Measurements from ENCODE around the gene ATP1A1.

The ATP1A1 gene

GRCh38 chr1:116415699-116416533 lies 42.9 kb downstream of the ATP1A1 start:
- no peak for DNase-seq

DNA sequence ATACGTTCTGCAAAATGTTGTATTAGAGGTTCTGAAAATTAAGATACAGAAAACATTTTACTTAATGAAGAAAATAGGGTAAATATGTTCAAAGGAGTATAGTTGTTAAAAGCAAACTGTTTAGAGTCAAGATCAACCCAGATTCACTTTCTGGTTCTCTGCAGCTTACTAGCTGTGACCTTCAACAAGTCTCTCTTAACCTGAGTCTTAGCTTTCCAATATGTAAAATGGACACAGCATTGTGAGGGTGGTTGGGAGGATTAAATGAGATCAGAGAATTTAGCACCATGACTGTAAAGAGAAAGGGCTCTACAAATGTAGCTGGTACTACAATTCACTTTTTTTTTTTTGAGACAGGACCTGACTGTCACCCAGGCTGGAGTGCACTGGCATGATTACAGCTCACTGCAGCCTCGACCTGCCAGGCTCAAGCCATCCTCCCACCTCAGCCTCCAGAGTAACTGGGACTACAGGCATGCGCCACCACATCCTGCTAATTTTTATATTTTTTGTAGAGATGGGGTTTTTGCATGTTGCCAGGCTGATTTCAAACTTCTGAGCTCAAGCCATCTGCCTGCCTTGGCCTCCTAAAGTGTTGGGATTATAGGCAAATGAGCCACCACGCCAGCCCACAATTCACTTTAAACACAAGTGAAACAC lies 43.9 kb downstream of the ATP1A1 start:
- DNase-seq: no peak

DNA sequence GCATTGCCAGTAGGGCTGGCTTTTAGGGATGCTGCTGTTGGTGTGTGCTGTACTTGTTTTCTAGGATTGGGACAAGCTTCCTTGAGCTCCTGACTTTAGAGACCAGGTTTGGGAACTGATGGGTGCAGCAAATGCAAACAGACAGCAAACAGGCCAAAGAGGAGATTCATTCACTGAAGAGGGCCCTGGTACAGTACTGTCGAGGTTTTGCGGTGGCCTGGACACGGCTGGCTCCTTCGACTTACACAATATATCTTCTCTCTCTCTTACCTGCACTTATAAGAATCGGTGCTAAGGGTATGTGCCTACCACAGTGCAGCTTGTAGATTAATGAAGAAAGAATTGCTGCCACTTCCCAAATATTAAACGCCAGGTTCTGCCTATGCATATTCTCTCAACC lies 44.6 kb downstream of the ATP1A1 start:
- no peak for DNase-seq

- peak; percentile 90 for DNase-seq
These were observed 45.2 kb downstream of the ATP1A1 start for GRCh38 chr1:116418091-116418830.

- no peak for DNase-seq
These were observed 47.6 kb downstream of the ATP1A1 start for GRCh38 chr1:116420417-116421200.

DNA sequence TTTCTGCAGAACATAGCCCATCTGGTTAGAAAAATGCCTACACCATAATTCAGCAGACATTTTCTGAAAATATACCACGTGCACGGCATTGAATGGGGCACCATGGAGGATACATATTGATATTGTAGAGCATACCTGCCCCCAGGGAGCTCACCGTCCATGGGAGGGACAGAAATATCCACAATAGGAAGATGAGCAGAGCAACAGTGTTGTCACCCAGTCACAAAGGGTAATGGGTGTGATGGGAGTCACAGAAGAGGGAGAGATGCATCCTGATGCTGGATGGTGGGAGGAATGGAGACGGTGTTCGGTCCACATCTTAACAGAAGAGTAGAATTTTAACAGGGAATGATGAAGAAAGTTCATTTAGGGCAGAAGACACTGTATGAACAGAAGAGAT lies 51.4 kb downstream of the ATP1A1 start:
- DNase-seq: no peak

DNA sequence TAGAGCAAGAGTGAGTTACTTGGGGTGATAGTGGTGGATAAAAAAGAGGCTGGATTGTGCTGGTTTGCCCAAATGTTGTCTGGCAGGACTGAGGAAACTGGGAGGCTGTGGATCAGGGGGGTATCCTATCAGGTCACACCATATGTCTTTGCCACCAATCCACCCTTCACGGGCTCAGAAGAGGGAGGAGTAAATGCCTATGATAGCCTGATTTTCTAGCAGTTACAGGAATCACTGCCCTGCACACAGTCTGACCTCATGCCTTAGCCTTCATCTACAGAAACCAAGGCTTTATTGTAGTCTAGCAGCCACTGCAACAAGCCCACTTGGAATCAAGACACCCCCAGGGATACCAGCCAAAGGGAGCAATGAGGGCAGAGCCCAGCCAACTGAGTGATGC lies 51.8 kb downstream of the ATP1A1 start:
- DNase-seq: no peak

GRCh38 chr1:116425987-116426386 lies 52.9 kb downstream of the ATP1A1 start:
- DNase-seq: no peak

DNA sequence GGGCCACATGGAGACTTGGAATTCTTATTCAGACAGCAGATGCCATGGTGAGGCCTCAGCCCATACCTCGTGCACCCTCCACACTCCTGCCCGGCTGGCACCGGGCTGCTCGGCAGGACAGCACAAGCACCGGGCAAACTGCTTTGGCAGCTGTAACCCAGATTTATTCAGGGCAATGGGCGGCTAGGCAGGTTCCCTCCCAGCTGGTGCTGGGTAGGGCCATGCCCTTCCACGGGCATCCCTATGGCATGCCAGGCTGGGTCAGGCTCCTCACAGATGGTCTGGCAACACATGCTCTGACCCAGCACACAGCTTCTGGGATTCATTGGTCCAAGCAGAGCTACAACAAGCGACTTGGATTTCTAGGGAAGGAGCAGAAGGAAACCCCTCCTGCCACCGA lies 53.4 kb downstream of the ATP1A1 start:
- no peak for DNase-seq

DNA sequence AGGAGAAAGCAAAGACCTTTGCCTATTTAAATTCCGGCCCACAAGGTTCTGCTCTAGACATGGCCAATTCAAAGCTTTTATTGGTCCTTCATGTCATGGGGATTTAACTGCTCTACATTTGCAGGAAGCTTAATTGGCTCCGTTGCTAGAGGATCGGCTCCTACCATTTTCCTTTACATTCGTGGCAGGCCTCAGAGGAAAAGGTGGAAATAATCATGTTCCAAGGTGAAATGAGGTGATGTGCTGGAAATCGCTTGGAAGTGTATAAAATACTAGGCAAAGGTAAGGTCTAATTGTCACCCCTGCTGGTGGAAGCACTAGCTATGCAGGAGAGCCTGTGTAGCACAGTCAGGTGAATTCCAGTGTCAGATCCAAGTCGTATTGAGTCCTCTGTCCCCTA lies 55.5 kb downstream of the ATP1A1 start:
- DNase-seq: no peak

- no peak for DNase-seq
These were observed 56.9 kb downstream of the ATP1A1 start for GRCh38 chr1:116429821-116430374.

DNA sequence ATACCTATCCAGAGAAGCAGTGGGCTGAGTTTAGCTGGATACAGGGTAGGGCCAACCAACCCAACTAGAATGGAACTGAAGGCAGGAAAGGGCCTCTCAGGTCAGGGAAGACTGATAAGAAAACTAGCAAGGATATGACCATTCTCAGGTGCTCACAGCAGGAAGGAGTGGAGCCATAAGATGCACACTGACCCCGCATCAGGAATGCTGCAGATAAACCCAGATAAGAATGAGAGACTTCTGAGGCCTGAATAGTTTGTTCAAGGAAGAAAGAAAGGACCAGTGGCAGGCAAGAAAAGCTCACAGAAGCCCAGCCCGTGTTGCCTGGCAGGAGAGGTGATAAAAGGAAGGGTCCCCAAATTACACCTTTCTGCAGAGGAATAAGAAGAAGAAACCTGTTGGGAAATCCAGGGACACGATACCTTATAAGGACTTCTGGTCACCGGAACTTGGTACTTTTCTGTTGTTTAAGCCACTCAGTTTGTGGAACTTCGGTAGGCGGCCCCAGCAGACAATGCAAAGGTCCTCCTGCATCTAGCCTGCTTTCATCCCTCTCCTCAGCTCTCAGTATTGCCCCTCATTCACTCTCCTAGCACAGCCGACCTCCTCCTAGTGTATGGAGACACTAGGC lies 58.9 kb downstream of the ATP1A1 start:
- DNase-seq: no peak

GRCh38 chr1:116432655-116433265 lies 59.7 kb downstream of the ATP1A1 start:
- DNase-seq: no peak

GRCh38 chr1:116433275-116434257 lies 60.5 kb downstream of the ATP1A1 start:
- no peak for DNase-seq

DNA sequence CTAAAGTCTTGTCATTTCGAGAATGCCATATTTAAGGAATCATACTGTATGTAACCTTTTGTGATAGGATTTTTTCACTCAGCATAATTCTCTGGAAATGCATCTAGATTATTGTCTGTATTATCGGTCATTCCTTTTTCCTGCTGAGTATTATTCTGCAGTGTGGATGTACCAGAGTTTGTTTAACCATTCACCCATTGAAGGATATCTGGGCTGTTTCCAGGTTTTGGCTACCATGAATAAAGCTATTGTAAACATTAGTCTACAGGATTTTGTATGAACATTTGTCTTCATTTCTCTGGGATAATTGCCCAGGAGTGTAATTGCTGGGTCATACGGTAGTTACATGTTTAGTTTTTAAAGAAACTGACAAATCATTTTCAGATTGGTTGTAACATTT lies 61.8 kb downstream of the ATP1A1 start:
- DNase-seq: no peak

DNA sequence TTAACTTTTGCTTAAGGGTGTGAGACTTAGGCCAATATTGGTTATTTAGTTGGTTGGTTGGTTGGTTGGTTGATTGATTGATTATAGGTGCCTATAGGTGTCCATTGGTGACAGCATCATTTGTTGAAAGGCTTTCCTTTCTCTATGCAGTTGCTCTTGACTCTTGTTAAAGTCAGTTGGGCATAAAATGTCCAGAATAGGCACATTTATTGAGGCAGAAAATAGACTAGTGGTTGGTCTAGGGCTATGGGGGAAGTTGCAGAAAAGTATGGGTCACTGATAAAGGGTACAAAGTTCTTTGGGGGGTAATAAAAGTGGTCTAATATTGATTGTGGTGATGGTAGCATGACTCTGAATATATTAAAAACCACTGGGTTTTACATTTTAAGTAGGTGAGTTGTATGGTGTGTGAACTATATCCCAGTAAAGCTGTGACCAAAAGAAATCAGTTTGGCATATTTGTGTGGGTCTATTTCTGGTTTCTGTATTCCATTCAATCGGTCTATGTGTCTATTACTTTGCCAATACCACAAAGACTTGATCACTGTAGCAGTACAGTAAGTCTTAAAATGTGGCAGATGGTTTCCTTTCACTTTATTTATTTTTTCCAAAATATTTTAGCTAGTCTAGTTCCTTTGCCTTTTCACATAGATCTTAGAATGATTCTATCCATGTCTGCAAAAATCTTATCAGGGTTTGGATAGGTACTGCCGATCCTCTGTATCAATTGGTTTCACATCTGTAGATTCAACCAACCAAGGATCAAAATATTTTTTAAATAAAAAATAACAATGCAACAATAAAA lies 63.0 kb downstream of the ATP1A1 start:
- DNase-seq: no peak

DNA sequence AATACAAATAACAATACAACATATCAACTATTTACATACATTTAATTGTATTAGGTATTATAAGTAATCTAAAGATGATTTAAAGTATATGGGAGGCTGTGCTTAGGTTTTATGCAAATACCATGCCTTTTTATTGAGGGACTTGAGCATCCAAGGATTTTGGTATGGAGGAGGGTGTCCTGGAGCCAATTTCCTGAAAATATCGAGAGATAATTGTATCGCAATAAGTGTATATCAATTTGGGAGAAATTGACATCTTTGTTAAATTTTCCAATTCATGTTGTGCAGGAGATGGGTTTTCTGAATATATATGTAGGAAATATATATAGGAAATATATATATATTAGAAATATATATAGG lies 63.5 kb downstream of the ATP1A1 start:
- no peak for DNase-seq

DNA sequence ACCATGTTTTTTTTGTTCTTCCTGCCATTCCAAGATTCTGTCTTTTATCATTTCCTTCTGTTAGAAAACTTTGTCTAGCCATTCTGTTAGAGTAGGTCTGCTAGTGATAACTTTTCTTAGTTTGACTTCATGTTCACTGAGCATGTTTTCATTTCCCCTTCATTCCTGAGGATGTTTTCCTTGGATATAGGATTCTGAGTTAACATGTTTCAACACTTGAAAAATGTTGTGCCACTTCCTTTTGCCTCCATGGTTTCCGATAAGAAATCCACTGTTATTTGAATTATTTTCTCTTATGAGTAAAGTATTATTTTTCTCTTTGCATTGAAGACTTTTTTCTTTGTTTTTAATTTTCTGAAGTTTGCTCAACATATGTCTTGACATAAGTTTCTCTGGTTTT lies 66.7 kb downstream of the ATP1A1 start:
- DNase-seq: no peak

DNA sequence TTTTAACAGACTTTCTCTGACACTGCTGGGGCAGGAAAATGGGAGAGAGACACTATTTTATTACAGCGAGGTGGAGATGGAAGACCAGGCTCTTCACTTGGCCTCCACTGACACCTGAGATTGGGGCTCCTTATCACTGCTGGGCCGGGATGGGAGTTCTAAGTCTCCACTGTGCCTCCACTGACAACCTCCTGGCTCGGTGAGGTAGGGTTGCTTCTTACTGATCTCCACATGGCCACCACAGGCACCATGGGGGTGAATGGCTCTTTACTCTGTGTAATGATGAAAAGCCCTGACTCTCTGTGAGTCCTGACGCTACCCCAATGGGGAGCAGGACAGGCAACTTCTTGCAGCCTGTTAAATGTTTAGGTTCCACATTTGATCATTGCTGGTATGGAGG lies 67.7 kb downstream of the ATP1A1 start:
- no peak for DNase-seq

DNA sequence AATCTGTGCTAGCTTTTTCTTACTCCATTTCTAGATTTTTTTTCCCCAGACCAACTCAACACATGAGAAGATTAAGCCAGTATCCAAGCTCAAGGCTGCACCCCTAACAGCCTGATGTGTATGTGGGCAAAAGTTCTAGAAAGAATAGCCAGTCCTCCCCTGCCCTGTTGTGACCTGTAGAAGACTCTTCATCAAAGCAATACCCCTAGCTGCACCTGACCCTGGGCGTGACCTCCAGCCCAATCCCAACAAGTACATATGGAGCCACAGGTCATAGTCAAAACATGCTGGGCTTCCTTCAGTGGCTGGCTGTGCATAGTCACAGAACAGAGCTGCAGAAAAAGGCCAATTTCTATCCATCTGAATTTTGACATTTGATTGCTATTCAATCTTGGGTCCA lies 72.5 kb downstream of the ATP1A1 start:
- DNase-seq: no peak
